ENCODE measurements around the gene NPM1.

The NPM1 gene

GRCh38 chr5:171429543-171429910 is 41.9 kb downstream of the NPM1 start:
- no peak for DNase-seq

- DNase-seq = no peak
These were observed 43.7 kb downstream of the NPM1 start for GRCh38 chr5:171431251-171431777.

DNA sequence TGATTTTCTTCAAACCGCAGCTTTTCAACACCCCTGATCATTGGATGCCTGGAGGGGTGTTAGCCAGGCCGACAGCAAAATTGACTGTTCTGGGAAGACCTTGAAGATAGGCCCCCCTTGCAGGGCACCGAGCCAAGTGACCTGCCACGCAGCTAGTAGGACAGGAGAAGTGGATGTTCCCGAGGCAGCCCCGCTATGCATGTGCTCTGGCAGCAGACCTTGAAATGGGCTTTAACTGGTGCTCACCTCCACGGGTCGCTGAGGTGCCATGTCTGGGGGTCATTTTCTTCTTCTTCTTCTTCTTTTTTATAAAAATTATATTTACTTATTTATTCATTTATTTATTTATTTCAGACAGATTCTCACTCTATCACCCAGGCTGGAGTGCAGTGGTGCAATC is 44.4 kb downstream of the NPM1 start:
- DNase-seq = no peak

GRCh38 chr5:171432583-171433351 is 45.1 kb downstream of the NPM1 start:
- no peak for DNase-seq

DNA sequence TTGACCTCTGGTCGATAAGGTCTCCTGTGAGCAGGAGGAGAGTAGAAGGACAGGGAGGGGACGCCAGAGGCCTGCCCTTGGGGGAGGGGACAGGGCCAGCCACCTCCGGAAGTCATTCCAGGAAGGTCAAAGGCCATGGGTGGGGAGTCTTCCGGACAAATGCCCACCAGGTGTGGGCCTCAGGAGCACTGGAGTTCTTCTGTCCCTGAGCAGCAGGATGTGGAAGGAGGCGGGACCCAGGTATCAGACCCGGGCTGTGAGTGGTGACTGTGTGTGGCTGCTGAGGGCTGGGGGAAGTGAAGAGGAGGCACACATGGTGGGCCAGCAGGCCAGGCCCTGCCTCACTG is 45.7 kb downstream of the NPM1 start:
- no peak for DNase-seq

- no peak for DNase-seq
These were observed 46.5 kb downstream of the NPM1 start for GRCh38 chr5:171433982-171434676.

DNA sequence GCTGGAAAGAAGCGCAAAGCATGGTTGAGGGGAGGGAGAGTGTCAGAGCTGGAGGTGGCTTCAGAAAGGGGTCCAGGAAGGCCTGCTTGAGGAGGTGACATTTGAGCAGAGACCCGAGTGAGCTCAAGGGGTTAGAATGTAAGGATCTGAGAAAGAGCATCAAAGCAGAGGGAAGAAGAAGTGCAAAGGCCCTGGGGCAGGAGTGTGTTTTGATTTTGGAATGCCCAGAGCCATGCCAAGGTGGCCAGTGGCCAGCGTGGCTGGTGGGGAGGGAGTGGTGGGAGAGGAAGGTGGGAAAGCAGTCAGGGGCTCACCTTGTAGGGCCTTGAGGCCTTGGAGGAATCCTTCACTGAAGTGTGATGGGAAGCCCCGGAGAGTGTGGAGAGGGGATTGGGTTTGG is 47.2 kb downstream of the NPM1 start:
- no peak for DNase-seq

DNA sequence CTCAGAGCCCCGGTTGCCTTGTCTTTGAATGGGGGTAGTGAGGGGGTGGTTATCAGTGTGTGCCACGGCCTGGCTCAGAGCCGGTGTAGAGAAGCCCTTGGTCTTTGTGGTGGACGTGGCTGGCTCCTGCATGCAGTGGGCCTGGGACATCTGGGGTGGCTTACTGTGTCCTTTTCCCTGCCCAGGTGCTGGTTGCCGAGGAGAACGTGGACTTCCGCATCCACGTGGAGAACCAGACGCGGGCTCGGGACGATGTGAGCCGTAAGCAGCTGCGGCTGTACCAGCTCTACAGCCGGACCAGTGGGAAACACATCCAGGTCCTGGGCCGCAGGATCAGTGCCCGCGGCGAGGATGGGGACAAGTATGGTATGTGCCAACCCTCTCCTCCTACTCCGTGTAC is 48.3 kb downstream of the NPM1 start:
- DNase-seq = no peak

GRCh38 chr5:171436804-171437285 is 49.2 kb downstream of the NPM1 start:
- DNase-seq = no peak

- DNase-seq = no peak
These were observed 49.7 kb downstream of the NPM1 start for GRCh38 chr5:171437286-171437821.

DNA sequence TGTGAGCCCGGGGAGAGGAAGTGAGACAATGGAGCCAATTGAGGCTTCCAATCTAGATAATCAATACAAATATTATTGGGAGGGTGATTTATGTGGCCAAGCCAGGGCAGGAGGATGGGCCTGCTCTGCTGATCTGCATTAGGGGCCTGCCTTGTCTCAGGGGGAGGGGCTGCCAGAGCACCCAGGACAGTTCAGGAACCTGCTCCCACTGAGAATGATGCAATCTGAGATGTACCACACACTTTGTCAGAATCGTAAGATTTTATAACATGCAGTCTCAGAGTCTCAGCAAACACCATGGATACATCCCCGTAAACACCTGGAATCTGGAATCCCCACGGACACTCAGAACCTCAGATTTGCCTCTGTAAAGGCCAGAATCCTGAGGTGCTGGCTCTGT is 51.1 kb downstream of the NPM1 start:
- no peak for DNase-seq

GRCh38 chr5:171441246-171441791 is 53.7 kb downstream of the NPM1 start:
- no peak for DNase-seq

GRCh38 chr5:171442287-171443042 is 54.8 kb downstream of the NPM1 start:
- DNase-seq = no peak

- DNase-seq = no peak
These were observed 56.9 kb downstream of the NPM1 start for GRCh38 chr5:171444582-171444981.

GRCh38 chr5:171445644-171446516 is 58.2 kb downstream of the NPM1 start:
- no peak for DNase-seq

DNA sequence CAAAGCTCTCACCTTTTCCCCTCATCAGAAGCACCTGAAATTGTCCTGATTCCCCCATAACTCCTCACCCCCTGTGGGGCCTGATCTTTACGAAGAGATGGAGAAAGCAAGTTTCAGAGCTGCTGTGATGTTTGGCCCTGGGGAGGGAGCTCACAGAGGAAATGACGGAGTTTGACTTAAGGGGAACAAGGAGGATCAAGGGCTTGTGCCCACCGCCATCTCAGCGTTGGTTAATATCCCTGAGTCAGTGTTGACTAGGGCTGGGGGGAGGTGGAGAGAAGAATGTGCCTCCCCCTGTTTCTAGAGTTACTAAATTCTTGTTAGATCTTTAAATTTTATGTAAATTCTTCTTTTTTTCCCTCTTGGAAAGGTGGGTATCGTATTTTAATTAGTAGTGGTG is 59.6 kb downstream of the NPM1 start:
- DNase-seq = no peak

DNA sequence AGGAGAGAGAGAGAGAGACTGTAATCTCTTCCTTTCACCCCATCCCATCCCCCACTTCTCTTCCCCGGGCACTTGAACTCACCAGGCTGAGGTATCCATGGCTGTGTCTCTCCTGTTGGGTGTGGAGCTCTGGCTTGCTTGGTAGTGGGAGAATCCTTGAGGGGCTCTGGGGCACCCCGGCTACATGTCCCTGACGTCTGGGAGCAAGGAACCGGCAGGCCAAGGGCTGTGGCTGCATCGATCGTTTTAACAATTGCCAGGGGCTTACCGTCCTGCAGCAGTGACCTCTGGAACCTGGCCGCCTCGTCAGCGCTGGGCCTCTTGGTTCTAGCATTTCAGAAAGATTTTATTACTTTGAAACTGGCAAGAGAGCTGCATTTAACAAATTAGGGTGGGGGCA is 61.8 kb downstream of the NPM1 start:
- no peak for DNase-seq

DNA sequence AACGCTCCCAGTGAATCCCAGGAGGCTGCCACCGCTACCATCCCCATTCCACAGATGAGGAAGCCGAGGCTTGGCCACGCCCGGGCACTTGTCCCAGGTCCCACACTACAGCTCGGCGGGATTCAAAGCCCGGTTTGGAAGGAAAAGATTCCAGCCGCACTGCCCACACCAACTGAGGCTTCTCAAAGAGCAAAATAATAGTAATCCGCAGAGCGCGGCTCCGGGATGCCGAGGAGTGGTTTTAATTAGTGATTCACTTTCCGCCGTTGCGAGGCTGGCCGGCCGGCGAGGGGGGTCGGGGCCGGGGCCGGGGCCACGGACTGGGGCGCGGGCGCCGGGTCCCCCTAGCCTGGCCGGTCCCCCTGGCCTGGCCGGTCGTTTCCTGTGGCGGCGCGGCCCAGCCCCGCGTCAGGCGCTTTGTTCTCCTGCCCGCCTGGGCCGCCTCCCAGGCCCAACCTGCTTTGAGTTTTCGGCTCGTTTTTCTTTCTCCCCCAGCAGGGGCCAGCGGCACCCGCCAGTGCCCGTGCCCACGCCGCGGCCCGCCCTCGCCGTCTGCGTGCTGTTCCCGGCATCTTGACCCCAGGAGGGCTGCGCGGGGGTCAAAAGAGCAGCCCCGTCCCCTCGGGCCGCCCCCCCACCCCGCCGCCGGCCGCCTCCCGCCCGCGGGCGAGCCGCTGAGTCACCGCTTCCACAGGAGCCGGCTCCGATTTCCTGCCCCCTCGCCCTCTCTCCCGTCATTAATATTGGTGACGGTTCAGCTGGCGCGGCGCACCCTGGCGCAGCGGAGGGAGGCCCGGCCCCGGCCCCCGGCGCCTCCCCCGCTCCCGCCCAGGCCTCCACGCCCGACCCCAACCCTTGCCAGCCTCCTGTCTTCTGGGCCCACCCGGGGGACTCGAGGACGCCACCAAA is 63.0 kb downstream of the NPM1 start:
- DNase-seq = no peak

GRCh38 chr5:171451421-171451820 is 63.8 kb downstream of the NPM1 start:
- no peak for DNase-seq

- no peak for DNase-seq
These were observed 65.5 kb downstream of the NPM1 start for GRCh38 chr5:171453056-171453725.

All from NCI-H187 (cell line).